A673 (cell line): ENCODE data around the gene GSC.

Experiments used
- CTCF ChIP-seq: fragments of 300-800, 200-600 bp; sonication (generic); conservative IDR thresholded peaks from 2 replicates; pipeline ENCODE4 v1.5.1; 2017; ENCODE audit warnings: low read depth, mild to moderate bottlenecking, antibody characterized with exemption, low read length, moderate library complexity, mixed read lengths
- EZH2 ChIP-seq: fragments of 200-600 bp; sonication (generic); IDR thresholded peaks from 2 replicates; pipeline ENCODE4 v1.6.1; 2017; ENCODE audit warnings: borderline replicate concordance, low read depth, mild to moderate bottlenecking, mixed read lengths, antibody characterized with exemption, low read length; ENCODE audit not compliant: poor library complexity, severe bottlenecking

- TF ChIP-seq CTCF (no peak), EZH2 (no peak)
Observed at GRCh38 chr14:94771906-94772490, 2.1 kb upstream of the GSC start.
